Nephron (organoid): ENCODE measurements around the gene PLD1.

Experiments used
- H3K27ac Mint-ChIP-seq, 3 experiments: 2 replicates each; pipeline ENCODE4 v1.8.0; 2020; ENCODE audit warnings: mixed read lengths in 3 of 3, mild to moderate bottlenecking in 2 of 3, moderate library complexity in 1 of 3
- H3K27me3 Mint-ChIP-seq: 2 replicates; pipeline ENCODE4 v1.8.0; 2021; ENCODE audit warnings: low read depth, mild to moderate bottlenecking, moderate library complexity, mixed read lengths
- H3K36me3 Mint-ChIP-seq: 2 replicates; pipeline ENCODE4 v1.8.0; 2020; ENCODE audit warnings: low read depth, mixed read lengths
- H3K4me1 Mint-ChIP-seq: 2 replicates; pipeline ENCODE4 v1.8.0; 2020; ENCODE audit warnings: mixed read lengths
- H3K4me3 Mint-ChIP-seq, 3 experiments: 2 replicates each; pipeline ENCODE4 v1.8.0; 2020; ENCODE audit warnings: mild to moderate bottlenecking in 3 of 3, mixed read lengths in 3 of 3, moderate library complexity in 2 of 3
- H3K9me3 Mint-ChIP-seq: 2 replicates; pipeline ENCODE4 v1.8.0; 2020; ENCODE audit warnings: mixed read lengths
- TF ChIP-seq, protein P1 (sequence below), 3 experiments: fragments of 200-600 bp; sonication (generic); IDR thresholded peaks; one replicate each; pipeline ENCODE4 v1.5.0; 2021; ENCODE audit warnings: antibody characterized with exemption in 3 of 3; ENCODE audit not compliant: unreplicated experiment in 3 of 3

Gene PLD1

DNA sequence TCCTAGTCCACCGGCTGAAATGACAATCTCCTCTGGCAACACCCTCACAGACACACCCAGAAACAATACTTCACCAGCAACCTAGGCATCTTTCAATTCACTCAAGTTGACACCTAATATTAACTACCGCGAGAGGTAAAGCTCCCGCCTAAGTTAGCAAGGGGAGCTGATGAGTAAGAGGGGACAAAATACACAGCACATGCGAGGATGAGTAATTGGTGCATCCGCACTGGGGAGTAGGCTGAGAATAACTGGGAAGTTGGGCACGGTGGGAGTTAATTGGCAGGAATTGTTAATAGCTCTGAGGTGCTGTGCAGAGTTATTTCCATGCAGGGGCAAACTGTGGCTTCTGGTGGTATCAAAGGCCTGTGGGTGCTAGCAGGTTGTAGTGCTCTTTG is 14.5 kb upstream of the PLD1 start:
- Mint-ChIP-seq H3K27ac (peak overlapping the region; percentile 17 to 84 (median 50)), H3K36me3 (no peaks in the 10 kb centered on the region), H3K9me3 (no peaks in the 10 kb centered on the region), H3K4me1 (peaks cover 51% of the 10 kb centered on the region), H3K4me3 (peak overlapping the region in 1 of 3 experiments; percentile 12), H3K27me3 (peaks cover 5% of the 10 kb centered on the region)
- TF ChIP-seq, protein P1, sequence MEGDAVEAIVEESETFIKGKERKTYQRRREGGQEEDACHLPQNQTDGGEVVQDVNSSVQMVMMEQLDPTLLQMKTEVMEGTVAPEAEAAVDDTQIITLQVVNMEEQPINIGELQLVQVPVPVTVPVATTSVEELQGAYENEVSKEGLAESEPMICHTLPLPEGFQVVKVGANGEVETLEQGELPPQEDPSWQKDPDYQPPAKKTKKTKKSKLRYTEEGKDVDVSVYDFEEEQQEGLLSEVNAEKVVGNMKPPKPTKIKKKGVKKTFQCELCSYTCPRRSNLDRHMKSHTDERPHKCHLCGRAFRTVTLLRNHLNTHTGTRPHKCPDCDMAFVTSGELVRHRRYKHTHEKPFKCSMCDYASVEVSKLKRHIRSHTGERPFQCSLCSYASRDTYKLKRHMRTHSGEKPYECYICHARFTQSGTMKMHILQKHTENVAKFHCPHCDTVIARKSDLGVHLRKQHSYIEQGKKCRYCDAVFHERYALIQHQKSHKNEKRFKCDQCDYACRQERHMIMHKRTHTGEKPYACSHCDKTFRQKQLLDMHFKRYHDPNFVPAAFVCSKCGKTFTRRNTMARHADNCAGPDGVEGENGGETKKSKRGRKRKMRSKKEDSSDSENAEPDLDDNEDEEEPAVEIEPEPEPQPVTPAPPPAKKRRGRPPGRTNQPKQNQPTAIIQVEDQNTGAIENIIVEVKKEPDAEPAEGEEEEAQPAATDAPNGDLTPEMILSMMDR (IDR thresholded peaks at IDR 0.05; ENCODE audit: unreplicated experiment in 3 of 3): no peak

DNA sequence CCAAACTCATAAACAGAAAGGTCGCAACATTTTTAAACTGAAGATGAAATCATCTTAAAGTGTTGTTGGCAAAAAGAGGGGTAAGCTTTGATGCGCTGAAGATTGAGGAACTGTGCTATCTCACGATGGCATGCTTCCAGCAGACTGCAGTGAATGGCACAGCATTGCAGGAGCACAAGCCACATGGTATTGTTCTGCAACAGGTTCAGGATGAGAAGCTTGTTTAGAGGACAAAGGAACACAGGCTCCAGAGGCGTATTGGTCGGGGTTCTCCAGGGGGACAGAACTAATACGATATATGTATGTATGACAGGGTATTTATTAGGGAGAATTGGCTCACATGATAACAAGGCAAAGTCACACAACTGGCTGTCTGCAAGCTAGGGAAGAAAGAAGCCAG is 13.8 kb upstream of the PLD1 start:
- H3K4me3 Mint-ChIP-seq: peak overlapping the region in 1 of 3 experiments; percentile 4
- H3K36me3 Mint-ChIP-seq: no peaks in the 10 kb centered on the region
- H3K27ac Mint-ChIP-seq: peak overlapping the region in 2 of 3 experiments; percentile 16 to 84
- H3K9me3 Mint-ChIP-seq: no peaks in the 10 kb centered on the region
- TF ChIP-seq, protein P1 (IDR thresholded peaks at IDR 0.05; ENCODE audit: unreplicated experiment in 3 of 3): no peak
- H3K27me3 Mint-ChIP-seq: peaks cover 5% of the 10 kb centered on the region
- H3K4me1 Mint-ChIP-seq: peaks cover 48% of the 10 kb centered on the region

DNA sequence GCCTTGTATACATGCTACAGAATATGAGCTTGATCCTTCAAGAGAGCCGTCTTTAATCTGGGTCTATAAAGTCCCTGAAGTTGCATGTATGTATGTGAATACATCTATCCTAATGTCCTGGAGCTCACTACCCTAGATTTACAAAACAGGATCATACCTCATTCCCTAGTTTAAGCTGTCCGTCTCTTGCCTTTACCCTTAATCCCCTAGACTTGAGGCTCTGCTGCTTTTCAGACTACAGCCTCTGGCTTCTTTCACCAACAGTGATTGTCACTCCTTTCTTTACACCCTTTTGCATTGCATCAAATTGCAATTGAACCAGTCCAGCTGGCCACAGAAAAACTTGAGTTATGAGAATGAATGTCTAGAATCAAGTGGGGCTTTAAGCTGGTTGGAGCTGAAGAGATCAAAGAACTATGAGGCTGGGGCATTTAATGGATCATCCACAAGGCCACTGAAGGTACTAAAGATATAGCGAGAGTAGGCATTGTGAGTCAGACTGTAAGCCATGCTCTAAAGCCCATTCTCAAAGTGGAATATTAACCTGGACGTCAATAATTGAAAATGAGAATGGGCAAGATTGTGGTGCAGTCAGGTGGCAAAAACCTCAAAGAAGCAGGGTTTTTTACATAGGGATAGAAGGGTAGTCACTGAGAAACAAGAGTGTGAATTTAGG is 12.3 kb upstream of the PLD1 start:
- Mint-ChIP-seq H3K36me3 (no peaks in the 10 kb centered on the region), H3K27me3 (peaks cover 5% of the 10 kb centered on the region), H3K4me3 (no peak overlapping the region), H3K9me3 (no peaks in the 10 kb centered on the region), H3K4me1 (peaks cover 43% of the 10 kb centered on the region), H3K27ac (peak overlapping the region; percentile 65 to 76 (median 72))
- TF ChIP-seq, protein P1 (IDR thresholded peaks at IDR 0.05; ENCODE audit: unreplicated experiment in 3 of 3): no peak

DNA sequence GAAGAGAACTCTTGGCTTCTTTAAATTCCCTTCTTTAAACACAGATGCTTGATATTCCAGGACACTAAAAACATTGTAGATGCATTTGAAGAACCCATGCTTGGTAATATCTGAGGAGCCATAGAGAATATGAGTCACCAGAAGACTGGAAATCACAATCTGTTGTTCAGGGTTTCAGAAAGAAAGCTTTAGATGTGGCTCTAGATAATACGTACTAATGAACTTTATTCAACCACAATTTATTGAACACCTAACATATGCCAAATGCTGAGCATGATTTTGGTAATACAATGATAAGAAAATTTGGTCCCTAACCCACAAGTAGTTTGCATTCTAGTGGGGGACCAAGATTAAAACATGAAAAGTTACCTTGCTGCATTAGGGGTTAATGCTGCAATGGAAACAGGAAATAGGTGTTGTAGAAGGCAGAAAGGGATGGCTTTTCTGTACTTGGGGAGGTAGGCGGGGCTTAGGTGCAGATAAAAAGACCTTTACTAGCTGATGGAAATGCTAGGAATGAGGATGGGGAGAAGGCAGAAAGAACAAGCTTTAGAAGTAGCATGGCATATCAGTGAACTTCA is 11.6 kb upstream of the PLD1 start:
- Mint-ChIP-seq H3K36me3 (no peaks in the 10 kb centered on the region), H3K9me3 (no peaks in the 10 kb centered on the region), H3K4me1 (peaks cover 43% of the 10 kb centered on the region), H3K27me3 (no peaks in the 10 kb centered on the region), H3K4me3 (no peak overlapping the region), H3K27ac (peak overlapping the region in 2 of 3 experiments; percentile 65 to 76)
- TF ChIP-seq, protein P1 (IDR thresholded peaks at IDR 0.05; ENCODE audit: unreplicated experiment in 3 of 3): no peak

DNA sequence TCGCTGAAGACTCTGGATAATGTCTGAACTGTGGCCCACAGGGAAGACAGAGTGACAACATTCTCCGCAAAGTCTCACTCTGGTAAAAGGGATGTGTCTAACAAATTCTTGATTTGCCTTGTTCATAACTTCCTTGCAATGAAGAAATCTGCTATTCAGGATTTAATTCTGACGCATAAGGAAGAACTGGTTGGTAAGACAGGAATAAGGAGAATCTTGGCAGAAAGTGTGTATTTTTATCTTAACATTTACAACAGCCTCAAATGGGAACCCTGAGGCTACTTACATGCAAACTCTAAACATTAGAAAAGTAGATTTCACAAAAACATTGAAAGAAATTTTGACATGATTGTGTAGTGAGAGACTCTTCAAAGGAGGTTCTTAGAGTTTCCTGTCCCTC is 10.8 kb upstream of the PLD1 start:
- TF ChIP-seq, protein P1 (IDR thresholded peaks at IDR 0.05; ENCODE audit: unreplicated experiment in 3 of 3): no peak
- Mint-ChIP-seq H3K4me1 (peaks cover 43% of the 10 kb centered on the region), H3K9me3 (peaks cover 4% of the 10 kb centered on the region), H3K27me3 (no peaks in the 10 kb centered on the region), H3K27ac (peak overlapping the region in 2 of 3 experiments; percentile 19 to 66), H3K36me3 (no peaks in the 10 kb centered on the region), H3K4me3 (no peak overlapping the region)
